ENCODE data around the gene ARHGAP28. TPM values are rescaled to one million over a fixed set of nuclear protein-coding genes. Genes with fewer than 3 reads are reported as not detected.

ARHGAP28 gene
- polyA plus RNA-seq, 1 of the 3 experiments (the other 2 are of a cell fraction) = 0.99 TPM

DNA sequence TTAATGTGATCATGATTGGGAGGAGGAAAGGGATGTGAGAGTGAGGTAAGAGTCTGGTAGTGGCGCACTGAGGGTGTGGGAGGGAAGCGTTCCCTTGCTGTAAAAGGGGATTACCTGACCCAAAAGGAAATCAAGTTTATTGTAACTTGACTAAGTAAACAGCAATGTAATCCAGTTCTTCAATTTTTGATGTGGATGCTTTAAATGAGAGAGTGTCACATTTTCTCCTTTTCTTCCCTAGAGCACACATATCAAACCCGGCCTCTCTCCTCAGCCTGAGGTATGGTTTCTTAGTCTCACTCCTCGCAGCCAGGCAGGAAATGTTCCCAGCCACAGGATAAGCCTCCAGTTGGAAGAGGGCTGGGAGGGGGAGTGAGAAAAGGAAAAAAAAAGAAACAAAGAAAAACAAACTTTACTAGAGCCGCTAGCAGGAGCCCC, 688 bp upstream of the ARHGAP28 start:
- 53% methylated on average over 5 of the region's 5 CpGs for WGBS (ENCODE audit: low lambda C conversion rate)
- Histone ChIP-seq H3K79me2 (ENCODE audit: insufficient read depth) (no peaks in the 10 kb centered on the region), H3K4me3 (ENCODE audit: low read depth in 2 of 2, low read length in 1 of 2) (peak overlapping the region; percentile 49 to 70; a peak in 3 of 4 replicates), H3K4me2 (peak overlapping the region; percentile 79), H3K9me3 (no peaks in the 10 kb centered on the region), H3K9me2 (no peaks in the 10 kb centered on the region), H3K27me3 (ENCODE audit: insufficient read depth) (peaks cover 5% of the 10 kb centered on the region; the same call in 1 of the 2 replicates), H3K36me3 (replicated peaks in 1 of 2; ENCODE audit: control insufficient read depth in 1 of 2, insufficient read depth in 2 of 2, low read length in 1 of 2) (no peaks in the 10 kb centered on the region), H4K20me1 (ENCODE audit: insufficient read depth) (no peaks in the 10 kb centered on the region), H3K27ac (ENCODE audit: low read depth in 2 of 2, low read length in 1 of 2) (peak overlapping the region; percentile 10 to 84; a peak in 3 of 4 replicates), H3K4me1 (ENCODE audit: control insufficient read depth in 1 of 2, insufficient read depth in 2 of 2, low read depth in 1 of 2, low read length in 1 of 2) (peaks cover 5 to 15% of the 10 kb centered on the region in 2 experiments; a peak in 3 of 4 replicates), H2AFZ (ENCODE audit: low read depth) (peak overlapping the region; percentile 80; the same call in 1 of the 2 replicates), H3K9ac (no peak overlapping the region), H3F3A (replicated peaks; ENCODE audit: insufficient read depth) (peaks cover 19% of the 10 kb centered on the region)
- POLR2A ChIA-PET = no interaction called here
- CTCF ChIA-PET = interaction anchor here (1.0 to 2.6 kb wide), 2 partner anchors 157 to 186 kb away, joined by 3 to 10 read pairs; no protein-coding TSS in a partner anchor
- no peak for DNase-seq
- TF ChIP-seq, protein P1, sequence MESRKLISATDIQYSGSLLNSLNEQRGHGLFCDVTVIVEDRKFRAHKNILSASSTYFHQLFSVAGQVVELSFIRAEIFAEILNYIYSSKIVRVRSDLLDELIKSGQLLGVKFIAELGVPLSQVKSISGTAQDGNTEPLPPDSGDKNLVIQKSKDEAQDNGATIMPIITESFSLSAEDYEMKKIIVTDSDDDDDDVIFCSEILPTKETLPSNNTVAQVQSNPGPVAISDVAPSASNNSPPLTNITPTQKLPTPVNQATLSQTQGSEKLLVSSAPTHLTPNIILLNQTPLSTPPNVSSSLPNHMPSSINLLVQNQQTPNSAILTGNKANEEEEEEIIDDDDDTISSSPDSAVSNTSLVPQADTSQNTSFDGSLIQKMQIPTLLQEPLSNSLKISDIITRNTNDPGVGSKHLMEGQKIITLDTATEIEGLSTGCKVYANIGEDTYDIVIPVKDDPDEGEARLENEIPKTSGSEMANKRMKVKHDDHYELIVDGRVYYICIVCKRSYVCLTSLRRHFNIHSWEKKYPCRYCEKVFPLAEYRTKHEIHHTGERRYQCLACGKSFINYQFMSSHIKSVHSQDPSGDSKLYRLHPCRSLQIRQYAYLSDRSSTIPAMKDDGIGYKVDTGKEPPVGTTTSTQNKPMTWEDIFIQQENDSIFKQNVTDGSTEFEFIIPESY (IDR thresholded peaks at IDR 0.05; ENCODE audit: borderline replicate concordance, low read depth) = no peak
- TF ChIP-seq, protein P2, sequence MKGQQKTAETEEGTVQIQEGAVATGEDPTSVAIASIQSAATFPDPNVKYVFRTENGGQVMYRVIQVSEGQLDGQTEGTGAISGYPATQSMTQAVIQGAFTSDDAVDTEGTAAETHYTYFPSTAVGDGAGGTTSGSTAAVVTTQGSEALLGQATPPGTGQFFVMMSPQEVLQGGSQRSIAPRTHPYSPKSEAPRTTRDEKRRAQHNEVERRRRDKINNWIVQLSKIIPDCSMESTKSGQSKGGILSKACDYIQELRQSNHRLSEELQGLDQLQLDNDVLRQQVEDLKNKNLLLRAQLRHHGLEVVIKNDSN (IDR thresholded peaks at IDR 0.05; ENCODE audit: borderline replicate concordance, low read depth) = no peak
- TF ChIP-seq SMC3 (IDR thresholded peaks at IDR 0.05; ENCODE audit: low read depth, low read length) (no peak), RFX5 (IDR thresholded peaks at IDR 0.05; ENCODE audit: low read length) (no peak), ELF1 (IDR thresholded peaks at IDR 0.05) (no peak), MXI1 (IDR thresholded peaks at IDR 0.05; ENCODE audit: low read depth, low read length) (no peak), POLR2AphosphoS5 (IDR thresholded peaks at IDR 0.05; ENCODE audit: low read depth, low read length) (no peak), EZH2phosphoT487 (IDR thresholded peaks at IDR 0.05; ENCODE audit: borderline replicate concordance, low read depth) (no peak), NRF1 (IDR thresholded peaks at IDR 0.05; ENCODE audit: low read depth, low read length) (no peak), MEF2A (IDR thresholded peaks at IDR 0.05; ENCODE audit: borderline replicate concordance, low read depth) (no peak), RXRA (IDR thresholded peaks at IDR 0.05; ENCODE audit: borderline replicate concordance, low read depth) (no peak), TCF12 (IDR thresholded peaks at IDR 0.05) (no peak), GABPA (IDR thresholded peaks at IDR 0.05; ENCODE audit: low read depth) (no peak), CHD2 (IDR thresholded peaks at IDR 0.05; ENCODE audit: low read length, partially characterized antibody) (no peak)
- TF ChIP-seq, protein P3, sequence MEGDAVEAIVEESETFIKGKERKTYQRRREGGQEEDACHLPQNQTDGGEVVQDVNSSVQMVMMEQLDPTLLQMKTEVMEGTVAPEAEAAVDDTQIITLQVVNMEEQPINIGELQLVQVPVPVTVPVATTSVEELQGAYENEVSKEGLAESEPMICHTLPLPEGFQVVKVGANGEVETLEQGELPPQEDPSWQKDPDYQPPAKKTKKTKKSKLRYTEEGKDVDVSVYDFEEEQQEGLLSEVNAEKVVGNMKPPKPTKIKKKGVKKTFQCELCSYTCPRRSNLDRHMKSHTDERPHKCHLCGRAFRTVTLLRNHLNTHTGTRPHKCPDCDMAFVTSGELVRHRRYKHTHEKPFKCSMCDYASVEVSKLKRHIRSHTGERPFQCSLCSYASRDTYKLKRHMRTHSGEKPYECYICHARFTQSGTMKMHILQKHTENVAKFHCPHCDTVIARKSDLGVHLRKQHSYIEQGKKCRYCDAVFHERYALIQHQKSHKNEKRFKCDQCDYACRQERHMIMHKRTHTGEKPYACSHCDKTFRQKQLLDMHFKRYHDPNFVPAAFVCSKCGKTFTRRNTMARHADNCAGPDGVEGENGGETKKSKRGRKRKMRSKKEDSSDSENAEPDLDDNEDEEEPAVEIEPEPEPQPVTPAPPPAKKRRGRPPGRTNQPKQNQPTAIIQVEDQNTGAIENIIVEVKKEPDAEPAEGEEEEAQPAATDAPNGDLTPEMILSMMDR (IDR thresholded peaks at IDR 0.05) = no peak
- TF ChIP-seq, protein P4, sequence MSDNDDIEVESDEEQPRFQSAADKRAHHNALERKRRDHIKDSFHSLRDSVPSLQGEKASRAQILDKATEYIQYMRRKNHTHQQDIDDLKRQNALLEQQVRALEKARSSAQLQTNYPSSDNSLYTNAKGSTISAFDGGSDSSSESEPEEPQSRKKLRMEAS (IDR thresholded peaks at IDR 0.05; ENCODE audit: low read depth) = no peak
